SKM-1 (cell line): ENCODE results near the gene ANKRD62.
"Not testable (repeated sequence)": the region's sequence is repeated elsewhere in the genome, so short reads cannot be mapped to it uniquely, and the experiment has no call there.

Experiments used
- DNase-seq: peaks from one replicate; lab custom pipeline; 2025; ENCODE audit not compliant: unreplicated experiment; lab: John Stamatoyannopoulos, UW

The ANKRD62 gene

DNA sequence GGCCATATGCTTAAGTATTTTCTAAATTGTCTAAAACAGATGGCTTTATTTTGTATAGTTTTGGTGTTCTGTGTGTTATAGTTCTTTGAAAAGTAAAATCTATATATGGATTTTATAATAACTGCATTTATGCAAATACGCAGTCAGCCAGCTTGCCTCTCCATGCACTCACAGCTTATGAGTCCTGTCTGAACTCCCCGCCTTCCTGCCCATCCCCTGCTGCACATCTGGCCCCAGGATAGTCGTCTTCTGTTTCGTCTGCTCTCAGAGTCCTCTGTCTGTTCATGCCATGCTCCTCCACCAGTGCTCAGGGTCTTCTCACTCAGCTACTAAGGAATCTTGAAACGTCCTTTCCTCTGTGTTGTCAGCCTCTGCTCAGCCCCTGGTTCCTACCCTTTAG lies 28.2 kb upstream of the ANKRD62 start:
- DNase-seq: no peak

DNA sequence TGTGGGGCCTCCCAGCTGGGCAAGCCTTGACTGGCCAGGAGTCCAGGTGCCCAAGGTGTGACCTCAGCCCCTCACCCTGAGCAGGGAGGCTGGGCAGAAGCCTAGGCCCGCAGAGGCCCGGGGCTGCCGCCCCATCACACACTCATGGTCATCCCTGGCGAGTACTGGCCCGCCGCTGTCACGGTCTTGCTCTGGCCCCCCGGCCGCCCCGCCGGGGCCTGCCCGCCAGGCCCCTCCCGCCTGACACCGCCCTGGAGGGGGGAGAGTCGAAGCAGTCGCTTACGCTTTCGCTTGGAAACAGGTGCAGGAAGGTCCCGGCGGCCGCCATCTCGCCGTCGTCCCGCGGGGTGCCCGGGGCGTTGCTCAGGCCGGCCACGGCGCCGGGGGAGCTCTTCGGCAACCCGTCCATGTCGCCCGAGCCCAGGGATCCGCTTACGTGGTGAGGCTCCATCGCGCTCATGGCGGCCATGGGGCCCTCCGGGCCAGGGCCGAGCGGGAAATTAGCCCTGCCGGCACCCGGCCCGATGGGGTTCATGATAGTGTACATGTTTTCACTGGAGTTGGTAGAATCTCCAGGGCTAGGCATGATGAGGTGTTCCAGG lies 26.6 kb upstream of the ANKRD62 start:
- no peak for DNase-seq

- no peak for DNase-seq
Observed at GRCh38 chr18:12067671-12068070, 26.0 kb upstream of the ANKRD62 start.

DNA sequence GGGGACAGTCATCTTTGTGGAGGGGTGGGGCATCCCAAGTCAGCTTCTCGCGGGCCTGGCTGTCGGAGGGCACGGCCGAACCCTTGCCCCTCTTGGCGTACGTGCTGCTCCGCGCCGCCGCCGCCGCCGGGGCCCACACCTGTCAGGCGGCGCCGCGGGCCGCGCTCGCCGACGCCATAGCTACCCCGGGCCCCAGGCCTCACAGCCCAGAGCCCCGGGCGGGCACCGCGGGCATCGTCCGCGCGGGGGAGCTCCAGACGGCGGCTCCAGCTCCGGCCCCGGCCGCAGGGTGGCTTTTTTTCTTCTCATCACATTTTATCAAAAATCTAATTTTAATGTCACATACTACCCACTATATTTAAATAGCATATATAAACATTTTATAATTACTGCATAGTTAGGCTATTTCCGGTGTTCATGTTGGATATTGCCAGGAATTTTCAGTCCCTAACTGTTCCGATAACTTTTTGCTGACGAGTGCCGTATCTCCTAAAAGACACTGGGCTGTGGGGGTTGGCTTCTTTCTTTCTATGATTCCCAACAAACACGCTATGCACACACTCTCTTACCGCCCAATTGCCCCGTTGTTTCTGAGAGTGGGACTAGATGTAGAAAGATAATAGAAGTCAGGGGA lies 25.2 kb upstream of the ANKRD62 start:
- DNase-seq: not testable (repeated sequence)

GRCh38 chr18:12068950-12069320 lies 24.7 kb upstream of the ANKRD62 start:
- DNase-seq: no peak

GRCh38 chr18:12071066-12071465 lies 22.6 kb upstream of the ANKRD62 start:
- DNase-seq: not testable (repeated sequence)

DNA sequence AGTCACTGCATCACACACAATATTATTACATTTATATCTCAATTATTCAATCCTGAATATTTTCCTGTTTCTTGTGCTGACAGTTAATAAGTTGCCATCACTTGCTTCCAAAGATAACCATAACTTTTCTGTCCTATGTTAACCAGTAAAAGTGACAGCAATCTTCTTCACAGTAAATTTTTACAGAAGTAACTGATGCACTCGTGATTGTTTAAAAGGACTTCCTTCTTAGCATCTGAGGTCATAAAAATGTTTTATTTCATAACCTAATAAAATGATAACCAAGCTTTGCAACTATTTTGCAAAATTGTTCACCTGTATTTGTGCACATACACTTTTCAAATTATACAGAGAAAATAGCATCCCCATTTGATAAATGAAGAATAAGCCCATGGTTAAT lies 20.6 kb upstream of the ANKRD62 start:
- no peak for DNase-seq

DNA sequence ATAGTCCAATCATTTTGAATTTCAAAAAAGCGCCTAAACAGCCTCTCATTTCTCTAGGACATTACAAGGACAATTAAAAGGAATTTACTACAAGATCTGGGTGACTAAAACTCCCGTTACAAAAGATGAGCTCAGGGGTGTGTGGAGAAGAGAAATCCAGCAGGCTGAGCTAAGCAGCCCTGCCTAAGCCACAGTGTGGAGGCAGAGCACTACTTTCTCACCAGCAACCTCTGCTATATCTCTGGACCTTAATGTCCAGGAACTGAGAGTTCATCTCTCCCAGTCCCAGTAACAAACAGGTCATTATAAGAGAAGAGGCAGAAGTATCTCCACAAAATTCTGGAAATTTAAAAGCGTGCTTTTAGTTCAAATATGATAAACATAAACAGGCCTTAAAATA lies 18.9 kb upstream of the ANKRD62 start:
- DNase-seq: no peak

DNA sequence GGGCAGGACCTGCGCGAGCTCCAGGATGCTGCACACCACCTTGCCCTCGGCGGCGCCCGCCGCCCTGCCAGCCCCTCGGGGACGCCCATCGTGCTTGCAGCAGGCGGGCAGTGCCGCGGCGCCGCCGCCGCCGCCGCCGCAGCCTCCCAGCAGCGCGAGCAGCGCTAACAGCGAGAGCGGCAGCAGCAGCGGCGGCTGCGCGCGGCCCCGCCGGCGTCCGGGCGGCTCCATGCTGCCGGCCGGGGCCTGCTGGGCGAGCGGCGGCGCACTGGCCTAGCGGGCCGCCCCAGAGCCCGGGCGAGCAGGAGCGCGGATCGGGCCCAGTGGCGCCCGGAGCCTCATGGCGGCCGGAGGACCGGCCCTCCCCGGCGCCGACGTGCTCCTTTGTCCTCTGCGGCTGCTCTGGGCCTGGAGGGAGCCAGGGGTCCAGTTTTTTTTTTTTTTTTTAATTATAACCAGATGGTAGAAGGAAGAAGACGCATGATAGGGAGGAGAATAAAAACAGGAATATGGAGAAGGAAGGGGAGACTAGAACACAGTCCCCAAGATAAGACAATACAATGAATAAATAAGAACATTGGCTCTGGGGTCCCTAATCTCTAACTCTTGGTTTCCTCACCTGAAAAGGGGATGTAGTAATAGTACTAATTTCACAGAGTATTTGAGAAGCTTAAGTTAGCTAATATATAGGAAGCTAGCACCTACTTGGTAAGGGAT lies 17.1 kb upstream of the ANKRD62 start:
- no peak for DNase-seq

GRCh38 chr18:12077994-12078393 lies 15.6 kb upstream of the ANKRD62 start:
- not testable (repeated sequence) for DNase-seq

DNA sequence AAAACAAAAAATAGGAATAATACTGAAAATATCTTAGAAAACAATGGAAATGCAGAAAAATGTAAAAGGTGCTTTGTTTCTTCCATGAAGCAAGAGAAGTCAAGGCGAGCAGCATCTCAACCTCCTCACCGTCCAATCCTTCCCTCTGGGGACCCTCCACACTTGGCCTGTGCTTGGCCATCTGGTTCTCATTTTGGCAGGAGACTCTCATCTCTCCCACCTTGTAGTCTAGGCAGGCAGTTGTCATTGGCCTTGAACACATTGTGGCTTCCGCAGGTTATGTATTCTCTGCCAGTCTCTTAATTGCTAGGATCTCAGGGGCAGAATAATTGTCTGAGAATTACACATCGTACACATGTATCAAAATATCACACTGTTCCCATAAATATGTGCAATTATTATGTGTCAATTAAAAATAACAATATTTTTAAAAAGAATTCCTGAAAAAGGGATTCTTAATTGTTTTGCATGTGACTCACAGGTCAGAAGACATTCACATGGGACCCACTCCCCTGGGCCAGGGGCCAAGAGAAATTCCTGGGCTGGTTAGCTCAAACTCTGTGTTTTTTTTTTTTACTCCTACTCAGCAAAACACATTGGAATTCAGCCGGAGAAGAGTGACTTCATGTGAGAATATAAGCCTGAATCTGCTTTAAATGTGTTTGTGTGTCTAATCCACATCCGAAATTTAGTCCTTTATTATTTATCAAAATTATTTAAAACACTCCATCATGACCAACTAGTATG lies 14.0 kb upstream of the ANKRD62 start:
- DNase-seq: no peak

GRCh38 chr18:12085136-12085535 lies 8.5 kb upstream of the ANKRD62 start:
- DNase-seq: no peak

GRCh38 chr18:12085786-12086185 lies 7.9 kb upstream of the ANKRD62 start:
- DNase-seq: no peak

DNA sequence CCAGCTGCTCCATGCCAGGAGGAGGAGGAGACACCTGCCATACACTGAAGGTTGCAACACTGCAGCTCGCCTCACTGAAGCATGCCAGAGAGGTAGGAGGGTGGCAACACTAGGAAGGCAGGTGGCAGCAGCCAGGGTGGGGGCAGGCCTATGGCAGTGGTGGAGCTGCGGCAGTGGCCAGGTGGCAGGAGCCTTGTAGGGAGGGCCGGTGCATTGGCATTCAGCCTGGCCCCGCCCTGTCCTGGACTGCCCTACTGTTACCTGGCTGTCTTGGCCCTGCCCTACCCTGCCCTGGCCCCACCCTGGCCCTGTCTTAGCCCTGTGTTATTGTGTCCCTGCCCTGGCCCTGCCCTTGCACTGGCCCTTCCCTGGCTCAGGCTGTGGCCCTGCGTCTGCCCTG lies 7.4 kb upstream of the ANKRD62 start:
- DNase-seq: no peak

GRCh38 chr18:12086677-12087470 lies 6.8 kb upstream of the ANKRD62 start:
- no peak for DNase-seq

DNA sequence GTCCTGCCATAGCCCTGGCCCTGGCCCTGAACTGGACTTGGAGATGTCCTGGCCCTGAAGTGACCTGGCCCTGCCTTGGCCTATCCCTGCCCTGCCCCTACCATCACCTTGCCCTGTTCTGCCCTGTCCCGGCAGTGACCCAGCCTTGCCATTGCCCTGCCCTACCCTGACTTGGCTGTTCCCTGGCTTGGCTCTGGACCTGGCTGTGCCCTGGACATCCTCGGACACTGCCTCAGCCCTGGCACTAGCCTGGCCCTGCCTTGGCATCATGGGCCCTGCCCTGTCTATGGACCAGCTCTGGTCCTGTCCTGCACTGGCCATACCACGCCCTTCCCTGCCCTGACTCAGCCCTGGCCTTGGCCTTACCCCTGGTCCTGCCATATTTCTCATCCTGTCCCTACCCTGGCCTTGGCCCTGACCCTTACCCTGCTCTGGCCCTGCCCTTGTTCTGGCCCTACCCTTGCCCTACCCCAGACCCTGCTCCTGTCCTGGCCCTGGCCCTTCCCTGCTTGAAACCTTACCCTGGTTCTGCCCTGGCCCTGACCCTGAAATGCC lies 6.1 kb upstream of the ANKRD62 start:
- DNase-seq: no peak

DNA sequence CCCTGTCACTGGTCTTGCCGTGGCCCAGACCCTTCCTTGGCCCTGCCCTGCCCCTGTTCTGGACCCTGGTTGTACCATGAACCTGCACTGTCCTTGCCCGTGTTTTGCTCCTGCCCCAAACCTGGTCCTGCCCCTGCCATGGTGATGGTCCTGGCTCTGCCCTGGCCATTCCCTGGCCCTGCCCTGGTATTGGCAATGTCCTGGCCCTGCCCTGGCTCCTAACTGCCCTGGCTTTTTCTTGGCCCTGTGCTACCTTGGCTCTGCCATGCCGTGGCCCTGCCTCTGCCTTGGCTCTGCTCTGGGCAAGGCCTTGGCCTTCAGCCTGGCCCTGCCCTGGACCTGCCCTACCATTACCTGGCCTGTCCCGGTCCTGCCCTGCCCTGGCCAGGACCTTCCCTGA lies 5.5 kb upstream of the ANKRD62 start:
- DNase-seq: no peak

GRCh38 chr18:12088731-12089375 lies 4.8 kb upstream of the ANKRD62 start:
- DNase-seq: no peak

DNA sequence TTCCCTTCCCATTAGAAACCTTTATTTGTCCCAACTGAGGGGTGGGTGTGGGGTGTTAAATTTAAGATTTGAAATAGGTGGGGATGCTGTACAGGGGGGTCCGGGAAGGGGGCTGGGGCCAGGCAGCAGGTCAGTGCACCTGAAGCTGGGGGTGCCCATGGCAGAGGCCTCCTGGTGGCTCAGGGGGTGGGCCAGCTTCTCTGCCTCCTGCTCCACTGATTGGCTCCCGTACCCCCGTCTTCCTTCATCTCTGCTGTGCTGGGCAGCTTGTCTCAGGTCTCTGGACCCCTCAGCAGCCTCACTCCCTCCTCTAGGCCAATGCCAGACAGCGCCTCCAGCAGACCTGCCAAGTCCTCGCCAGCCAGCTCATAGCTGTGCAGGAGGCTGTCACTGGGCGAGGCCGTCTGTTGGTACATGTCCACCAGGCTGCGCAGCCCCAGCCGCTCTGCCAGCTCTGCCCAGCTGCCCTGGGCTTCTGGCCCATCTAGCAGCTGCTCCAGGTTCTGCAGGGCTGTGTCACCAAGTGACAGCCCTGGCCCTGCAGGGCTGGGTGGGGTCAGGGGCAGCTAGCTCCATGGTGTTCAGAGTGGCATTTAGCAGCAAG lies 2.0 kb upstream of the ANKRD62 start:
- no peak for DNase-seq
